ENCODE data around the gene SAFB2.

The SAFB2 gene

DNA sequence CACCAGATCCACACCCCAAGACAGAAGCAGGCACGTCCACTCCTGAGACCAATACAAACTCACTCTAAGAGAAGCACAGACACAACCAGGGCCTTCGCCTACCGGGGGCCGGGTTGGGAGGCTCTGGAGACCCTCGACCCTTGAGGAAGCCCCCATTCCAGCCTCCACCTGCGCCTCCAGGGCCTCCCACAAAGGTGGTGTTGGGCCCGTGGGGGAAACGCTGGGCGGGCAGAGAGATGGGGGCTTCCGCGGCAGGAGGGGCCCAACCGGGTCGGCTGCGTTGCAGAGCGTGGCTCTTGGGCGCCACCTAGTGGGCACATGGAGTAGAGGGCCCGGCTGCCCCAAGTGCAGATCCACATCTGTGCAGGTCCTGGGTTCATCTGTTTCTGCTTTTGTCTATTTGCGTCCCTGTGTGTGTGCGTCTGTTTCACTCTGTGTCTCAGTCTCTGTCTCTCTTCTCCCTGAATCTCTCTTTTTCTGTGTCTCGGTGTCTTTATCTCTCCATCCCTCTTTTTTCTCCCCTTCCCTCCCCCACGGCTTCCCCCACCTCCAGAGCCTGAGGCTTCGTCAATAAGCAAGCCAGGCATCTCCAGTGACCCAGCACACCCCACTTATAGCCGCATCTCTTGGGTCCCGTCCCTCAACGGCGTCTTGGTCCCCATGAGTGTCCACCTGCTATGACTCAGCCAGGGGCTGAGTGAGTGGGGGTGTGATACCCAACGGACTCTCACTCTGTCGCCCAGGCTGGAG lies 44.3 kb downstream of the SAFB2 start:
- DNase-seq, result no peak

DNA sequence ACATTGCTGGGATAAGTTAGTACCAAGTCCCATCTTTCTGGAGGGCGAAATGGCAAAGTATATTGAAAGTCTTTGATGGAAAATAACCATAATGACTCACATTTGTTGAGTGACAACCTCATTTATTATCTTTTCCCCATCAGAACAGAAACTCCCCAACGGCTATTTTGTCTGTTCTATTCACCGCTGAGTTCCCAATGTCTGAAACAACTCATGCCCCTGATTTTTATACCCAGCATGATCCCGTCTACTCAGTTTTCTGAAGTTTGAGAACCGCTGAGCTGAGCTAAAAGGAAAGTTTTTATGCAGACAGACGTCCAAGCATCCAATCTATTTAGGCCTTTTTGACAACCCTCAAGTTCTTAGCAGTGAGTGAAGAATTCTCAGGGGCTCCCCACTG lies 47.0 kb downstream of the SAFB2 start:
- DNase-seq, result no peak

DNA sequence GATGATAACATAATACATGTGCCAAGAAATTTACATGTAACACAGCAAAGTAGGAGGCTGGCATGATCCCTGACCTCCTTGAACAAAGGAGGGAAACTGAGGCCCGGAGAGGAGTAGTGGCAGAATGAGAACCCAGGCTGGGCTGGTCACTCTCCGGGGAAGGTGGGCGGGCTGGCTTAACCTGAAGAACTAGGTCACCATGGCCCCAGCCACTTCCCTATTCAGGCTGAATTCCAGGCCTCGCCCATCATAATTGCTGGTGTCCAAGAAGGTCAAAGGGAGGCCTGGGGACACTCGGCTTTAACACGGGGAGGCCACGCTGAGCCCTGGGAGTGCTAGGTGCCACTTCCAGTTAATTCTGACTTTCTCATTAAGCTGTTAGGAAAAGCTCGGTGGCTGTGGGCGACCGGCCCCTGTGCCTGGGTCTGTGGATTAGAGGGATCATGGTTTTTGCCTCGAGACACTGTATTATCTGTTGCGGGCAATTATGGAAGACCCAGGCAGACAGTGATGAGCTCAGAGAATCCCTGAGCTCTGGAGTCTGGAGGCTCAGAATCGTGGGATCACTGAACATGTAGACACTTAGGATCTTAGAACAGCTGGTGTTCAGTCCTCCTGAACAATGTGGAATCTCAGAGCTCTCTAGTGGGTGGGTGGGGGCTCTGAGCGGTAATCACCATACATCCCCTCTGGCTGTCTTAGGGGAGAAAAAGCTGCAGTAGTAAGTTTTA lies 49.9 kb downstream of the SAFB2 start:
- DNase-seq, result no peak

DNA sequence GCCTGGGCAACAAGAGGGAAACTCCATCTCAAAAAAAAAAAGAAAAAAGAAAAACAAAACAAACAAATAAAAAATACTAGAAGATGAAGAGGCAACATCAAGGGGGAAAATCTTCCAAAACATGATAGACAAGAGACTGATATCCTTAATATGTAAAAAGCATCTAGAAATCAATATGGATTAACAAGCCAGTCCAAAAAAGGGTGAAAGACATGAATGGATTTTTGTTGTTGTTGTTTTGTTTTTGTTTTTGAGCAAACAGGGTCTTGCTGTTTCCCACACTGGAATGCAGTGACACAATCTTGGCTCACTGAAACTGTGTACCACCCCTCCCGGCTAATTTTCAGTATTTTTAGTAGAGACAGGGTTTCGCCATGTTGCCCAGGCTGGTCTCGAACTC lies 50.8 kb downstream of the SAFB2 start:
- no peak for DNase-seq

DNA sequence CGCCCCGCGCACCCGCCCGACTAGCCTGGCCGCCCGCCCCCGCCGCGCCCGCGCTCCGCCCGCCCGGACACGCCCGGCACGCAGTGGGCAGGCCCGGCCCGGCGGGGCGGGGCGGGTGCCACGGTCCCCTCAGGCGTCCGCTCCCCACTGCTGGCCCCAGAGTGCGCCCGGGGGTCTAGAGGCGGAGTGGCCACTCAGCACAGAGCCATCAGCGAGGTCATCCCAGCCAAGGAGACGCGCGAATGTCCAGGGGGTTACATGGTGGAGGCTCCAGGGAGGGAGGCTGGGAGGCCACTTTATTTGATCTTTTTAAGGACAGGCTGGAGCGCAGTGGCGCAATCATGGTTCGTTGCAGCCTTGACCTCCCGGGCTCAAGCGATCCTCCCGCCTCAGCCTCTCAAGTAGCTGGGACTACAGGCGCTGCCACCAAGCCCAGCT lies 54.6 kb downstream of the SAFB2 start:
- no peak for DNase-seq

DNA sequence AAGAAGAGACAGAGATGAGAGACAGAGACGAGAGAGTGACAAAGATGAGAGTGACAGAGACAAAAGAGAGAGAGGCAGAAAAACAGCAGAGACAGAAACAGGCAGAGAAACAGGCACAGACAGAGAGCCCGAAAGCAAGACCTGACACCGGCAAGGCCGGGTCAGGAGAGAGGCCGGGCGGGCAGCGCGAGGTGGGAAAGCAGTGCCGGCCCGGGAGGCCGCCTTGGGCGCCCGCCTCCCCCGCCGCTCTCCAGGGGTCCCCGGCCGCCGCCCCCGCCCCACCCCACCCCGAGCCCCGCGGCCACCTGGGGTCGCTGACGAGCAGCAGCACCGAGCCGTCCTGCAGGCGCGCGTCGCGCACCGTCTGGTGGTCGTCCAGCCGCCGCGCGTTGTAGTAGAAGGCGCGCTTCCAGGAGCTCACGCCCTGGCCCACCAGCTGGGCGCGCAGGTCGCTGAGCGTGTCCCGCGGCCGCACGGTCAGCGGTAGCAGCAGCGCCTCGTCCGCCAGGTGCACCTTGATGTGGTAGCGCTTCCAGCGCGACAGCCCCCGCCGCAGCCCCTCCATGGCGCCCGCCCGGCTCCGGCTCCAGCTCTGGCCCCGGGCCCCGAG lies 55.1 kb downstream of the SAFB2 start, which contains the start of gene TINCR:
Gene TINCR (minus strand): TSS at position 594 of the 610 bp plus-strand sequence.
- DNase-seq, result no peak

DNA sequence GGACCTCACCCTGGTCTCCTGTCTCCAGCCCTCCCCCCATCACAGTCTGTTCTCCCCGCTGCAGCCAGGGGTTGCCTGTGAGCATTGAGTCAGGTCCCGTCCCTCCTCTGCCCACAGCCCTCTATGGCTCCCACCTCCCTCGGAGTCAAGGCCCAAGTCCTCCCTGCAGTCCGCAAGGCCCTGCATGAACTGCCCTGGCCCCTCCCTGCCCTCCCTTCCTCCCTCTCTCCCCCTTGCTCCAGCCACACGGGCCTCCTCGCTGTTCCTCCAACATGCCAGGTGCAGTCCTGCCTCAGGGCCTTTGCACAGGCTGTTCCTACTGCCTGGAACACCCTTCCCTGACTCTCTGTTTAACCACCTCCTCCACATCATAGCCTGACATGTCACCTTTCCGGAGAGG lies 57.6 kb downstream of the SAFB2 start:
- no peak for DNase-seq

DNA sequence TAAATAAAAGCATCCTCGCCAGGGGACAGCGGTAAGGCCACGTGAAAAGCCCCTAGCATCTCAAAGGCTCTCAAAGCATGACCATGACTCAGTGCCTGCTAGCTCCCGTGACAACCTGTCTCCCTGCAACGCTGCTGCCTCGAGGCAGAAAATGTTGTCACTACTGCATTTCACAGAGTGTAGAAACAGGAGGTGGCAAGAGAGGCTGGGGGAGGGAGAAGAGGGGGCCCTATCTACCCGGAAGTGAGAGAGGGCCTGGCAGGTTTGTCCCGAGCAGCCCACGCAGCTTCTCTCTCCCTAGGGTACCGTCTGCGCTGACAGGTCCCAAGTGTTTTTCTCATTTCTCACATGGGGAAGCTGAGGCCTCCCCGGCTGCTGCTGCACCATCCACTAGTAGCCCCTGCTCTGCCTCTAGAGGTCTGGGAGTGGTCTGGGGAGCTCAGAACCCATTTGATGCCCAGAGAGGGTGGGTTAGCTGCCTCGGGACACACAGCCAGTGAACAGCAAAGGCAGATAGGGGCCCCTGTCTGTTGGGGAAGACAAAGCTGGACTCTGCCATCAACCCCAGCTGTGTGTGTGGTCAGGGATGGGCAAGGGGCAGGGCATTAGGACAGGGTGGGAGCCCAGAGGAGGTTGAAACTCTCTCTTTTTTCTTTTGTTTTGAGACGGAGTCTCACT lies 58.5 kb downstream of the SAFB2 start:
- no peak for DNase-seq

DNA sequence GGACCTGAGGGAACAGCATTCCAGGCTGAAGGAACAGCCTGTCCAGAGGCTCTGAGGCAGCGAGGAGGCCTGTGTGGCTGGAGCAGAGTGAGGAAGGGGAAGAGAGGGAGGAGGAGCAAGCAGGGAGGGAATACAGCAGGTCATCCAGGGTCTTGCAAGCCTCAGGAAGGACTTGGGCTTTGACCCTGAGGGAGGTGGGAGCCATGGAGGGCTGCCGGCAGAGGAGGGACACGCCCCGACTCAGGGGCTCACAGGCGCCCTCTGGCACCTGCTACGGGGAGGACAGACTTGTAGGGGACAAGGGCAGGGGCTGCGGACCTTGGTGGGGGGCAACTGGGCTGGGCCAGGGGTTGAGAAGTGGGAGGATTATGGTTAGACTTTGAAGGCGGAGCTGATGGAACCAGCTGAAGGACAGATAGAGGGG lies 59.6 kb downstream of the SAFB2 start:
- no peak for DNase-seq

DNA sequence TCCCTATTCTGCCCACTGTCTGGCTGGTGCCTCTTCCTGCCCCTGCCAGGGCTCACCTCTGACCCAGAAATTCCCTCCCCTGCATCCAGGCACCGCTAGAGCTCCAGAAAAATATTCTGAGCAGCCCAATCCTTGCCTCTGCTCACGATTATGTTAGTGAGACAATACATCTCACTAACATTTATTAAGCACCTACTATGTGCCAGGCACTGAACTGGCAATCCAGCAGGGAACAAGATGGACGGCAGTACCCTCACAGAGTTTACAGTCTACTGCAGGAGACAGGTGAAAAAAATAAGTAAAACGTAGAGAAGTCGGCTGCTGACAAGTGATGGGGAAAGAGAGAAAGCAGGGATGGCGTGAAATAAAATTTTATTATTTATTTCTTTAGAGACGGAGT lies 60.3 kb downstream of the SAFB2 start:
- DNase-seq, result no peak

DNA sequence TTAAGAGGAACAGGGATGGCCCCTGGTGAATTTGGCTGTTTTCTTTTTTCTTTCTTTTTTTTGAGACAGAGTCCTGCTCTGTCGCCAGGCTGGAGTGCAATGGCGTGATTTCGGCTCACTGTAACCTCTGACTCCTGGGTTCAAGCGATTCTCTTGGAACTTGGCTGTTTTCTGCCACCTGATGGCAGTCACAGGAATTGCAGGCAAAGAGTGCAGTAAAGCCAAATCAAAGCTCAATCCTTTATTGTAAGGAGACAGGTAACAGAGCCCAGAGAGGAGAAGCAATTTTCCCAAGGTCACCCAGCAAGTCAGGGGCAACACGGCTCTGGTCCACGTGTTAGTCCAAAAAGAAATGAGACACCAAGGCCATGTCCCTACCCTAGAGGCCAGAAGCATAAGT lies 61.0 kb downstream of the SAFB2 start:
- no peak for DNase-seq

DNA sequence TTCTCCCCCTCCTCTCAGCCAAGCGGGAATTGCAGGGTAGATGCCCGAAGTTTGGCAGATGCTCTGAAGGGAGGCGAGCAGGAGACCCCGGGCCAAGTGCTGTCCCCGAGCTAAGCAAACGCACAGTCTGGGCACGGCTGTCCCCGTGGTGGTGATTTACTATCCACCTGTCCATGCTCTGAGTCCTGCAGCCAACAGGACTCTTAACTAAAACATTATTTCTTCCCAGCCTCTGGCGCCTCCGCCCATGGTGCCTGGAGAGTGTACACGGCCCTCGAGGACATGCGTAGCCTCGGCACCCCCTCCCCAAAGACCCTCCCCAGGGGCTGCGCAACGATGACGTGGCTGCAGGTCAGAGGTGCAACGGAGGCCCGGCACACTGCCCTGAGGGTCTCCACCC lies 62.4 kb downstream of the SAFB2 start:
- DNase-seq, result no peak

DNA sequence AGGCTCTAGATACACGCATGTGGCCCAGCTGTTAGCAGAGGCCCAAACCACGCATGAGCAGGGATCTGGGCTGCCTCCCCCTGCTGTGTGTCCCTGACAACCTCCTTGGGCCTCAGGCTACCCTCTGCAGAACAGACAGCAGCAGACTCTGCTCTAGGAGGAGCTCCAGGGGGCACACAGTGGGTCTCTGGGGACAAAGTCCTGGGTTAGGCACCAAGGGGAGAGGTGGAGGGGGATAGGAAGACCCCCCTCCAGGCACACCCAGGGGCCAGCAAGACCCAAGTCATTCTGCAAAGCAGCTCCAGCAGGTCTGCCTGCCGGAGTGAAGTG lies 62.8 kb downstream of the SAFB2 start:
- no peak for DNase-seq

DNA sequence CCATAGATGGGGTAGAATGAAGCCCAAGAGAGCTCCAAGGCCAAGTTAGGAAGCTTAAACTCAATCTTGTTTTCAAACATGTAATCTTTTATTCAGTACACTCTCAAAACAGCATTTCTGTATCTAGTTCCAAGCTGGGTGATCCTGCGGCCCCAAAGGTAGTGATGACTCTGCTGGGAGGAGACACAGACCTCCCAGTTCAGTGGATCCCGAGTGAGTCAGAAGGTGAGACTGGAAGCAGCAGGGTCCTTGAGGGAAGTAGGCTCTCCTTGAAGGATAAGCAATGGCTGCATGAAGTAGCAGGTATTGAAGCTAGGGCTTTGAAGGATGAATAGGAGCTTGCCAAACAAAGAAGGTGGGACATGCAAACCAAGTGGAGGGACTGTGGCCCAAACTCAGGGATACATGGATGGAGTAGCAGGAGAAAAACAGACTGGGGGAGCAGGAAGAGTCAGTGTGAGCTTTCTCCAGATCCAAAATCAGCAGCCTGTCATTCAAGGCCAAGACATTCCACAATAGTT lies 64.4 kb downstream of the SAFB2 start:
- no peak for DNase-seq

DNA sequence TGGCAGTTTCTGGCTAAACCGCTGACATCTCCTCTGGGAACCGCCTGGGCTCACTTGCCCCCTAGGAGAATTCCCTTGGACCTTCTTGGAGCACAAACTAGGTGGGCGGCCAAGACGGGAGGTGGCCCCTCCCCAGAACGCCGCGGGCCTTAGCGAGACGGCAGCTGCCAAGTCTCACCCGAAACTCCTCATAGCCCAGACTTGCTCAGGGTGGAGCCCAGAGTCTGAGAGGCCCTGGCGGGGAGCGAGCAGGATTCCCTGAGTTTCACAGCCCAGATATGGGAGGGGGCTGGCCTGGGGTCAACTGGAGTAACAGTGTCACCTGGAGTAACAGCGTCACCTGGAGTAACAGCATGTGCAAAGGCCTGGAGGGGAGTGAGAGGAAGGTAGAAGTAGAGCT lies 64.9 kb downstream of the SAFB2 start:
- DNase-seq, result no peak

DNA sequence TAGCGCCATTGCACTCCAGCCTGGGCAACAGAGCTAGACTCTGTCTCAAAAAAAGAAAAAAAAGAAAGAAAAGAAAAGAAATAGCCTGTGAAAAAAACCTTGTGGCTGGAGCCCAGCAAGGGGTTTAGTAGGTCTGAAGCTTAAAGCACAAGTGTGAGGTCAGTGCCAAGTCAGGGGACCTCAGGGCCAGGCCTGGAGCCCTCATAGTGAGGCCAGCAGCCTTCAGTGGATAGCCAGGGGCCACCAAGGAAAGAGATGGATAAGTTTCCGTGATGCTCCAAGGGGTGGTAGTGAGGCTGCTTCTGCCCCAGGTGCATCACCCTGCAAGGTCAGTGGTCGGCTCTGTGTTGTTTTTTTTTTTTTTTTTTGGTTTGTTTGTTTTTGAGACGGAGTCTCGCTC lies 67.7 kb downstream of the SAFB2 start:
- no peak for DNase-seq

DNA sequence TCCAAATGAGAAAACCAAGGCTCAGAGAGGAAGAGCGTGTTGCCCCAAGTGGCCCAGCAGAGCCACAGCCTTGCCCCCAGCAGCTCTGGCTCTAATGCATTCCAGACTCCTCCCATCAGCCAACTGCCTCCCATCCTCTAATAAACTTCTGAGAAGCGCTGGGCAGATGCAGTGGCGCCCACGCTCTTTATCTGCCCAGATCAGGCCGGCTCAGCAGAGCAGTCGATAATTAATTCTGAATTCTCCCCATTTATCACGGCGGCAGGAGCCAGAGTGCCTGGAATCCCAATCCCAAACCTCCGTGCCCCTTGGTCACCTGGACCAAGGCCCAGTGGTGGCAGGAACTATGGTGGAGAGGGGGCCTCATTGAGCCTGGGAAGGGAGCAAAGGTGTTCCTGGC lies 68.7 kb downstream of the SAFB2 start:
- no peak for DNase-seq

DNA sequence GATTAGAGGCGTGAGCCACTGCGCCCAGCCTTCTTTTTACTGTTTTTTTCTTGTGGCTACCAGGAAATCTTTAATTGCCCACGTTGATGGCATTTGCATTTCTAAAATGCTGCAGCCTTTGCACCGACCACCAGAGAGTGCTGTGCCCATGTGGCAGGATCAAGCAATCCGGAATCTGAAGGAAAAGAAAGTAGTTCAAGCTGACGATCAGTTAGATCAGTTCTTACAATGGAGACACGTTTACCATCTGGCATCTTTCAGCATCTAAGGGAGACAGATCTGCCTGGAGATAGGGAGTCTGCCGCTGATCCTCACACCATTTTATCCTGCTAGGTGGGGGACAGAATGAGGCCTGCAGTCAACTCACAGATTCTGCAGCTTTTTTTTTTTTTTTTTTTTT lies 74.7 kb downstream of the SAFB2 start:
- no peak for DNase-seq

DNA sequence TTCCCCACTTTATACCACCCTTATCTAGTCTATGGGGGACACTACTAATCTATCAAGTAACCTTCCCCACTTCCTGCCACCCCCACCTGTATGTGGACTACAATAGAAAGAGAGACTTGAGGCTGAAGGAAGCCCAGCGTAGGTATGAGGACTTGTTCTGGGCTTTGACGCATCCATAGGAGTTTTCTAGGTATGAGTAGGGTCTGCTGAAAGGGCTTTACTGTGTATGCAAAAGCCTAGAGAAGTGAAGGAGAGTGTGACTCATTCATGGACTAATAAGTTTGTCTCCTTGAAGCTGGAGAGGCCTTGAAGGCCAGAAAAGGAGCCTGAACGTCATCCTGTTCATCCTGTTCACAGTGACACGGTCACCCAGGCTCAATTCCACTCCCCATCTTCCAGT lies 76.6 kb downstream of the SAFB2 start:
- DNase-seq, result no peak

DNA sequence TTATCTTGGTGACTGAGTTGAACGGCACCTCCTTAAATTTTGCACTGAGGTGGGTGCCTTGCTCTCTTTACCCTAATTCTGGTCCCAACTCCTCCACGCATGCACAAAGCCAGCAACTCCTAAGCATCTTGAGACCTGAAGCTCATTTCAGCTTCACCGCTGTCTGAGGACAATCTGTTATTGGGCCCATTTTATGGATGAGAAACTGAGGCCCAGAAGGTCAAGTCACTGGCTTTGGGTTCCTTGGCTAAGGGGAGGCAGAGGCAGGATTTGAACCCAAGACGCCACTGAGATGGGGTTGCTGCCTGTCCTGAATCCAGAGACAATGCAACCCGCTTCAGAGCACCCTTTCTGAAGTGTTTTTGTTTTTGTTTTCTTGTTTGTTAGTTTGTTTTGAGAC lies 77.5 kb downstream of the SAFB2 start:
- no peak for DNase-seq

DNA sequence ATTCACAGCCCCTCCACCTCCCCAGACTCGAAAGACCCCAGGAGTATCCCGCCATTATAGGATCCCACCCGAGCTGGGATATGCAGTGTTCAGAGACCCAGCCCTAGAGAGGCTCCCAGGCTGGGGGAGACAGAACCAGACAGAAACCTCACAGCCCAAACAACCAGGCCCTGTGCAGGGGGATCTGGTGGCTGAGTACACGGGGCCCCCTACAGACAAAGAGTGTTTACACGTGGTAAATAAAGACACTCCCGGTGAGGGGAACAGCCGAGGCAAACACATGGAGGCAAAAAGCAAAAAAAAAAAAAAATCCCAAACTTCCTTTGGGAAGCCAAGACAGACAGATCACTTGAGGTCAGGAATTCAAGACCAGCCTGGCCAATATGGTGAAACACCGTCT lies 79.9 kb downstream of the SAFB2 start:
- DNase-seq, result no peak

DNA sequence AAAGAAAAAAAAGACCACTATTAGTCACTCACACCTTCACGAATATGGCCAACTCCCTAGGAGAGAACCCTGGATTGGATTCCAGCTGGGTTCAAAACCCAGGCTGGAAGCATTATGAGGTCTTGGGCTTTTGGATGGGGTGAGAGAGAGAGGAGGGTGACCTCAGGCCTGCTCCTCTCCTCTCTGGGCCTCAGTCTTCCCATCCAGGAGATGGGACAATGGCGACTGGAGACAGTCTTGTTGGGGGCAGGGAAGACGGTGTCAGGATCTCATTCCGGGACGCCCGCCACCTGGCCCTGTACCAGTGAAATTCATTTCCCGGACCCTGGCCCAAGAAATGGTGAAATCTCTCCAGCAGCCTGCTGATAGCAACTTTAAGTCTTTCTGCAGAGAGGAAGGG lies 81.1 kb downstream of the SAFB2 start:
- DNase-seq, result no peak

DNA sequence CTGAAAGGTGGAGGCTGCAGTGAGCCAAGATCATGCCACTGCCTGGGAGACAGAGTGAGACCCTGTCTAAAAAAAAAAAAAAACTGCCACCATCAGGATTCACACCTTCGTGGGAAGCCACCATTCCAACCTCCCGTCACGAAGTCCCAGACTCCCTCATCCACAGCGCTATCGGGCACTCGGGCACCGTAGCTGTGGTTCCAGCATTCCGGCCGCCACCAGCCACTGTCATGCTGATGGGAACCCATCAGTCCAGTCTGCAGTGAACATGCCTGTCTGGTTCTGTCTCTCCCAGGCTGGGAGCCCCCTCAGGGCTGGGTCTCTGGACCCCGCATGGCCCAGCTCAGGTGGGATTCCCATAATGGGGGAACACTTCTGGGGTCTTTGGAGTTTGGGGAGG lies 82.4 kb downstream of the SAFB2 start:
- DNase-seq, result no peak

DNA sequence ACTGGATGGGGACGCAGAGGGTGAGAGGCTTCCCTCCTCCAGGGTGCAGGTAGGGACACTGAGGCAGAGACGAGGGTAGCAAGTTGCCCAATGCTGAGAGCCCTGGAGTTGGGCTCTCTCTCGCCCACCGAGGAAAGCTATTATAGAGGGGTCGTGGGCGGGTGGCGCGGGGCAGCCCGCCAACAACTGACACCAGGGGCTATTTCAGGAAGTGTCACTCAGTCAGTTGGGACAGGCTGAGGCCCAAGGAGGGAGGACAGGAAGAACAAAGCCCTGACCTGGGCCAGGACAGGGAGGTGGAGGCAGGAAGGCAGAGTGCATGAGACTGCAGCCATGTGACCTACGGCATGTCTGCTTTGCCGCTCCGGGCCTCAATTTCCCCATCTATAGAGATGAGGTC lies 84.7 kb downstream of the SAFB2 start:
- DNase-seq, result no peak

Data from NCI-H524 treated with DMSO at 0.1 percent for 48 hours (cell line).